ENCODE data around the gene ZFP14.
A peak's percentile ranks its signal among the peaks of the same experiment; 100 is the strongest.
"Not testable (repeated sequence)": the region's sequence is repeated elsewhere in the genome, so short reads cannot be mapped to it uniquely, and the experiment has no call there.

Gene ZFP14

DNA sequence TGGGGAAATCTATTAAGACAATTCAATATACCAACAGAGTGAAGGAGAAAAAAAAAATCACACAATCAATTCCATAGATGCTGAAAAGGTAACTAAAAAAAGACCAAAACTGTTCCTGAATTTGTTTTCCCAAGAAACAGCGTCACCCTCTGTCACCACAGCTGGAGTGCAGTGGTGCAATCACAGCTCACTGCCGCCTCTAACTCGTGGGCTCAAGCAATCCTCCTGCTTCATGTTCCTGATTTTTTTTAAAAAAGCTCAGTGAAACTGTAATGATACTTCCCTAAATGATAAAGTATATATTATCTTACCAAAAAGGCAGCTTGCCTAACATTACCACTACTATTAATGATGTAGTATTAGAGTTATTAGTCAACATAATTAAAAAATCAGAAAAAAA is 19.6 kb upstream of the ZFP14 start:
- Histone ChIP-seq H3K27me3 (ENCODE audit: control insufficient read depth, insufficient read depth, low read length) (no peaks in the 10 kb centered on the region), H3K36me3 (ENCODE audit: control insufficient read depth, insufficient read depth, low read length) (peaks cover 8% of the 10 kb centered on the region), H3K4me1 (ENCODE audit: control insufficient read depth, insufficient read depth, low read length) (no peaks in the 10 kb centered on the region), H3K4me3 (ENCODE audit: low read depth, low read length) (no peak overlapping the region), H3K9ac (ENCODE audit: low read depth, low read length) (no peak overlapping the region), H3K9me3 (ENCODE audit: control insufficient read depth, insufficient read depth, low read length) (peaks cover 12% of the 10 kb centered on the region)

DNA sequence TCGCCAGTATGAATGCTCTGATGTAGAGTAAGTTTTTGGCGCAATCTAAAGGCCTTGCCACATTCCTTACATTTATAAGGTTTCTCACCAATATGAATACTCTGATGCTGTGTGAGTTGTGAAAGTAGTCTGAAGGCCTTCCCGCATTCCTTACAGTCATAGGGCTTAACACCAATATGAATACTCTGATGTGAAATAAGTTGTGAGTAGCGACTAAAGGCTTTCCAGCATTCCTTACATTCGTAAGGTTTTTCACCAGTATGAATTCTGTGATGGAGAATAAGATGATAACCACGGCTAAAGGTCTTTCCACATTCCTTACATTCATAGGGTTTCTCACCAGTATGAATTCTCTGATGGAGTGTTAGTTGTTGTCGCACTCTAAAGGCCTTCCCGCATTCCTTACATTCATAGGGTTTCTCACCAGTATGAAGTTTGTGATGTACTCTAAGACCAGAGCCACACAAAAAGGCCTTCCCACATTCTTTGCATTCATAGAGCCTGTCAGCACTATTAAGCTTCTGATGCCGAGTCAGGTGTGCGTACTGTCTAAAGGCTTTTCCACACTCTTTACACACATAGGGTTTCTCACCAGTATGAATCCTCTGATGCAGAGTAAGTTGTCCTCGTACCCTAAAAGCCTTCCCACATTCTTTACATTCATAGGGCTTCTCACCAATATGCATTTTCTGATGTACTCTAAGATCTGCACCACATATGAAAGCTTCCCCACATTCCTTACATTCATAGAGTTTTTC is 14.1 kb upstream of the ZFP14 start:
- no peaks in the 10 kb centered on the region for H3K4me1 ChIP-seq (ENCODE audit: control insufficient read depth, insufficient read depth, low read length)
- H3K36me3 ChIP-seq (ENCODE audit: control insufficient read depth, insufficient read depth, low read length), result peaks cover 17% of the 10 kb centered on the region
- no peak overlapping the region for H3K4me3 ChIP-seq (ENCODE audit: low read depth, low read length)
- H3K27me3 ChIP-seq (ENCODE audit: control insufficient read depth, insufficient read depth, low read length), result no peaks in the 10 kb centered on the region
- peaks cover 26% of the 10 kb centered on the region for H3K9me3 ChIP-seq (ENCODE audit: control insufficient read depth, insufficient read depth, low read length)
- H3K9ac ChIP-seq (ENCODE audit: low read depth, low read length), result no peak overlapping the region

DNA sequence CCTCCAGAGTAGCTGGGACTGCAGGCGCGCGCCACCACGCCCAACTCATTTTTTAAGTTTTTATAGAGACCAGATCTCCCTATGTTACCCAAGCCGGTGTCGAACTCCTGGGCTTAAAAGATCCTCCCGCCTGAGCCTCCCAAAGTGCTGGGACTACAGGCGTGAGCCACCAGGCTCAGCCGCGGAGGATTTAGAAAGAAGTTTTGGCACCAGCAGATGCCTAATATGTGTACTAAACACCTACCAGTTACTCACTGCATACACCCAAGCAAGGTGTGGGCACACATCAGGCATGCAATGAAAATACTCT is 464 bp upstream of the ZFP14 start:
- peak overlapping the region; percentile 96 for H3K4me3 ChIP-seq (ENCODE audit: low read depth, low read length)
- H3K9ac ChIP-seq (ENCODE audit: low read depth, low read length), result no peak overlapping the region
- peaks cover 3% of the 10 kb centered on the region for H3K27me3 ChIP-seq (ENCODE audit: control insufficient read depth, insufficient read depth, low read length)
- H3K36me3 ChIP-seq (ENCODE audit: control insufficient read depth, insufficient read depth, low read length), result no peaks in the 10 kb centered on the region
- no peaks in the 10 kb centered on the region for H3K9me3 ChIP-seq (ENCODE audit: control insufficient read depth, insufficient read depth, low read length)
- H3K4me1 ChIP-seq (ENCODE audit: control insufficient read depth, insufficient read depth, low read length), result no peaks in the 10 kb centered on the region

DNA sequence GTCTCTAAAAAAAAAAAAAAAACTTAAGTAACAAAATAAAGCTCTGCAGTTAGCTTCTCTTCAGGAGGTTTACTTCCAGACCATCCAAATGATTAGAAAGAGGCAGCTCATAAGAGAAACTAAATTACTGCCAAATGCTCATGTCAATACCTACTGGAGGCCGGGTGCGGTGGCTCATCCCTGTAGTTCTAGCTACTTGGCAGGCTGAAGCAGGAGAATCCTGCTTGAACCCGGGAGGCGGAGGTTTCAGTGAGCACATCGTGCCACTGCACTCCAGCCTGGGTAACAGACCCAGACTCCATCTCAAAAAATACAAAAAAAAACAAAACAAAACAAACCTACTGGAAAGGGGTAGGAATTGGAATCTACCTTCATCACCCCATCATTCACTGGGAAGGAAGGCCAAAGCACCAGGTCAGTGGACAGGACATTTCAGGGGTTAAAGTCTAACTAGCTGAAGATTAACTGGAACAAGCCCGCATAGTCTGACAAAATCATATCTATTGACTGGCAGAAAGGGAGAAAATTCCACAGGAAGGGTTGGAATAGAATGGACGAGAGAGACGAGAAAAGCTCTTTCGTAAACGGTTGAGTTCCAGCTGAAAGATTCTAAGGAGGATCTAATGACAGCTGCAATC is 1.3 kb downstream of the ZFP14 start:
- Histone ChIP-seq H3K9ac (ENCODE audit: low read depth, low read length) (no peak overlapping the region), H3K9me3 (ENCODE audit: control insufficient read depth, insufficient read depth, low read length) (no peaks in the 10 kb centered on the region), H3K4me1 (ENCODE audit: control insufficient read depth, insufficient read depth, low read length) (no peaks in the 10 kb centered on the region), H3K27me3 (ENCODE audit: control insufficient read depth, insufficient read depth, low read length) (peaks cover 3% of the 10 kb centered on the region), H3K4me3 (ENCODE audit: low read depth, low read length) (peak overlapping the region; percentile 96), H3K36me3 (ENCODE audit: control insufficient read depth, insufficient read depth, low read length) (no peaks in the 10 kb centered on the region)

DNA sequence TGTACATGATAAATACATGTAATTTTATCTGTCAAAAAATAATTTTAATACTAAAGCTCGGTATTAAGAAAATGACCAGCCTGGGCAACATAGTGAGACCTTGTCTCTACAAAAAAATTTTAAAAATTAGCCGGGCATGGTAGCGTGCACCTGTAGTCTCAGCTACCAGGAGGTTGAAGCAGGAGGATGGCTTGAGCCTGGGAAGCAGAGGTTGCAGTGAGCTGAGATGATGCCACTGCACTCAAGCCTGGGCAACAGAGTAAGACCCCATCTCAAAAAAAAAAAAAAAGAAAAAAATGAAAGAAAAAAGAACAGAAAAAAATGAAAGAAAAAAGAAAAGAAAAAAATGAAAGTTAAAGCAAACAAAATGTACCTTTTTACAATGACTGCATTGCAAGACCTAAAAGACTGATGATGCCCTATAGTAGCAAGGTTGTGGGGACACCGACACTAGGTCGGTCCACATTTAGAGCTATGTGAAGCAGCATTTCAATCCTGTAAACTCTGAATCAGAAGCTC is 5.3 kb downstream of the ZFP14 start:
- Histone ChIP-seq H3K27me3 (ENCODE audit: control insufficient read depth, insufficient read depth, low read length) (no peaks in the 10 kb centered on the region), H3K9me3 (ENCODE audit: control insufficient read depth, insufficient read depth, low read length) (no peaks in the 10 kb centered on the region), H3K4me1 (ENCODE audit: control insufficient read depth, insufficient read depth, low read length) (no peaks in the 10 kb centered on the region), H3K4me3 (ENCODE audit: low read depth, low read length) (no peak overlapping the region), H3K9ac (ENCODE audit: low read depth, low read length) (no peak overlapping the region), H3K36me3 (ENCODE audit: control insufficient read depth, insufficient read depth, low read length) (no peaks in the 10 kb centered on the region)

DNA sequence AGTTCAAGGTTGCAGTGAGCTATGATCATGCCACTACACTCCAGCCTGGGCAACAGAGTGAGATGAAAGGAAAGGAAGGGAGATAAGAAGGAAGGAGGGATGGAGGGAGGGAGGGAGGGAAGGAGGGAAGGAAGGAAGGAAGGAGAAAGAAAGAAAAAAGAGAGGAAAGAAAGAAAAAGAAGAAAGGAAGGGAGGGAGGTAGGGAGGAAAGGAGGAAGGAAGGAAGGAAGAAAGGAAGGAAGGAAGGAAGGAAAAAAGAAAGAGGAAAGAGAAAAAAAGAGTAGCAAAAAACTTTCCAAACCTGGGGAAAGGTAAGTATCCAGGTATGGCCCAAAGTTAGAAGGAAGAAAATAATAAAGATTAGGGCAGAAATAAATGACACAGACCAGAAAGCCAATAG is 7.1 kb downstream of the ZFP14 start:
- Histone ChIP-seq H3K36me3 (ENCODE audit: control insufficient read depth, insufficient read depth, low read length) (no peaks in the 10 kb centered on the region), H3K9me3 (ENCODE audit: control insufficient read depth, insufficient read depth, low read length) (no peaks in the 10 kb centered on the region), H3K4me3 (ENCODE audit: low read depth, low read length) (no peak overlapping the region)

DNA sequence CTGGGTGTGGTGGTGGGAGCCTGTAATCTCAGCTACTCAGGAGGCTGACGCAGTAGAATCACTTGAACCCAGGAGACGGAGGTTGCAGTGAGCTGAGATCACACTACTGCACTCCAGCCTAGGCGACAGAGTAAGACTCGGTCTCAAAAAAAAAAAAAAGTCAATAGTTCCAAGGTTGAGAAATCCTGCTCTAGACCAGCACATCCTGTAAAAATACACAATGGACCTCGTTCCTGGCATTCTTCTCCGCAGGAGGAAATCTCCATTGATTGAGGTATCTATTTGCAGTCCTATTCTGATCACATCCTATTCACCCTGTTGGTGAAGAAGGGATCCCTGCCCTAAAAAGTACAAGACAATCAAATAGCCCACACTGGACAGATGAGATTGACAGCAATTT is 15.2 kb downstream of the ZFP14 start:
- peaks cover 8% of the 10 kb centered on the region for H3K36me3 ChIP-seq (ENCODE audit: control insufficient read depth, insufficient read depth, low read length)
- H3K27me3 ChIP-seq (ENCODE audit: control insufficient read depth, insufficient read depth, low read length), result no peaks in the 10 kb centered on the region
- H3K9ac ChIP-seq (ENCODE audit: low read depth, low read length), result no peak overlapping the region
- H3K4me3 ChIP-seq (ENCODE audit: low read depth, low read length), result no peak overlapping the region
- H3K4me1 ChIP-seq (ENCODE audit: control insufficient read depth, insufficient read depth, low read length), result no peaks in the 10 kb centered on the region
- no peaks in the 10 kb centered on the region for H3K9me3 ChIP-seq (ENCODE audit: control insufficient read depth, insufficient read depth, low read length)

More for the DNA sequence above, 7.1 kb downstream of the ZFP14 start:
- Histone ChIP-seq H3K9ac (ENCODE audit: low read depth, low read length) (no peak overlapping the region), H3K27me3 (ENCODE audit: control insufficient read depth, insufficient read depth, low read length) (no peaks in the 10 kb centered on the region), H3K4me1 (ENCODE audit: control insufficient read depth, insufficient read depth, low read length) (no peaks in the 10 kb centered on the region)

DNA sequence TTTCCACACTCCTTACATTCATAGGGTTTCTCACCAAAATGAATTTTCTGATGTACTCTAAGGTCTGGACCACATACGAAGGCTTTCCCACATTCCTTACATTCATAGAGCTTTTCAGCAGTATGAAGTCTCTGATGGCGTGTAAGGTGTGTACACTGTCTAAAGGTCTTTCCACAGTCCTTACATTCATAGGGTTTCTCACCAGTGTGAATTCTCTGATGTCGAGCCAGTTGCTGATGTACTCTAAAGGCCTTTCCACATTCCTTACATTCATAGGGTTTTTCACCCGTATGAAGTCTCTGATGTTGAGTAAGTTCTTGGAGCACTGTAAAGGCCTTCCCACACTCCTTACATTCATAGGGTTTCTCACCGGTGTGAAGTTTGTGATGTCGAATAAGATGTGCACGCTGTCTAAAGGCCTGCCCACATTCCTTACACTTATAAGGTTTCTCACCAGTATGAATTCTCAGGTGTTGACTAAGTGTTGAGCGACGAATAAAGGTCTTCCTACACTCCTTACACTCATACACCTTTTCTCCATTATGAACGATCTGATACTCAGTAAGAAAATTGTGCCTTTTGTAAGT is 38.1 kb downstream of the ZFP14 start:
- peaks cover 9% of the 10 kb centered on the region for H3K9me3 ChIP-seq (ENCODE audit: control insufficient read depth, insufficient read depth, low read length)
- no peaks in the 10 kb centered on the region for H3K27me3 ChIP-seq (ENCODE audit: control insufficient read depth, insufficient read depth, low read length)
- H3K9ac ChIP-seq (ENCODE audit: low read depth, low read length), result no peak overlapping the region
- H3K4me1 ChIP-seq (ENCODE audit: control insufficient read depth, insufficient read depth, low read length), result no peaks in the 10 kb centered on the region
- no peaks in the 10 kb centered on the region for H3K36me3 ChIP-seq (ENCODE audit: control insufficient read depth, insufficient read depth, low read length)
- no peak overlapping the region for H3K4me3 ChIP-seq (ENCODE audit: low read depth, low read length)

DNA sequence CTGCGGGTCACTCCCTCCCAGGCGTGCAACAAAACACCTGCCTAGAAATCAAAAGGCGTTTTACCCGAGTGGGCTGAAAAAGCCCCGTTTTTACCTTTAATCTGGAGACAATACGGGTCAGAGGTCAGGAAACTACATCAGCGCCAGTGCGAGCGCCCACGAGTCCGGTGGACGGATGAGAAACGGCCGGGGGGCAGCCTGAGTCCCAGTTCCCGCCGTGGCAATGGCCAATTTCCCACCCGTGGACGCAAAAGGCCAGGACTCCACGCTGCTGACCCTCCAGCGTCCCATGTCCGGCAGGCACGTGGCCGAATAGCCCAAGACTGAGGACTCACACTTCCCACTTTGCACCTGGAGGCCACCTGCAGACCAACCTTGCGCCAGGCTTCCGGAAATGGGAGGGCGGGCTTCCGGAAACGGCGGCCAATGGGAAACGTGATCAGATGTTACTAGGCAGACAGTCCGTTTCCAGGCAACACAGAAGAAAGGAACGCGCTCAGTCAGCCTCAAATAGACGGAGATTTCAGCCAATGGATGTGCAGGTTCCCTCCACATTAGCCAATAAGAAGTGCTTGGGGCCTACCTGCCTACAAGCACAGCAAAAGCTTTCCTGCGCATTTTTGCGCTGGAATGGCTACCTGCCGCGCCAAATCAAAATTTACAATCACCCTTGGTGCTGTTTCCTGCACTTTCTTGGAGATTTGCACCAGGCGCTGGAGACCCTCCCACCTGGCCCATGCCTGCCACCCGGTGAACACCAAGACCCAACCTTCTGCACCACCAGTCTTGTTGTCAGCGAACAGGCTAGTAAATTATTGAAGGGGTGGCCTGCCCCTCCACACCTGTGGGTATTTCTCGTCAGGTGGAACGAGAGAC is 47.4 kb downstream of the ZFP14 start:
- peaks cover 23% of the 10 kb centered on the region for H3K36me3 ChIP-seq (ENCODE audit: control insufficient read depth, insufficient read depth, low read length)
- peak overlapping the region; percentile 91 for H3K4me3 ChIP-seq (ENCODE audit: low read depth, low read length)
- no peaks in the 10 kb centered on the region for H3K9me3 ChIP-seq (ENCODE audit: control insufficient read depth, insufficient read depth, low read length)
- H3K4me1 ChIP-seq (ENCODE audit: control insufficient read depth, insufficient read depth, low read length), result no peaks in the 10 kb centered on the region
- peak overlapping the region; percentile 94 for H3K9ac ChIP-seq (ENCODE audit: low read depth, low read length)
- H3K27me3 ChIP-seq (ENCODE audit: control insufficient read depth, insufficient read depth, low read length), result no peaks in the 10 kb centered on the region

DNA sequence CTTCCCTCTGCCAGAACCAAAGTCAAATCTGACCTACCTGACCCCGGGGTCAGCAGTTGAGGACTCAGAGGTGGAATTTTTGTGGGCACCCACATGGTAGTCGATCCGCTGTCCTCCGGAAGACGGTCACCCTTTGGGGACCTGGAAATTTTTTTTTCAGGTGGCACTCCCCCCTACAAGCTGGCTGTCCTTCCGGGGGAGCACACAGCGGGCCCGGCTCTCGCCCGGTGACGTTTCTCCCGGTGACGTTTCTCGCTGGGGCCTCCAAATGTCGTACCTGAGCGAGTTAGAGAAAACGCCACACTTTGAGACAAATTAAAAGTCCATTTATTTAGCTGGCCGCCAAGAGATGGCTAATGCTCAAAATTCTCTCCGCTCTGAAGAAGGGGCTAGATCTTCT is 48.8 kb downstream of the ZFP14 start:
- peak overlapping the region; percentile 91 for H3K4me3 ChIP-seq (ENCODE audit: low read depth, low read length)
- peak overlapping the region; percentile 37 for H3K9ac ChIP-seq (ENCODE audit: low read depth, low read length)

DNA sequence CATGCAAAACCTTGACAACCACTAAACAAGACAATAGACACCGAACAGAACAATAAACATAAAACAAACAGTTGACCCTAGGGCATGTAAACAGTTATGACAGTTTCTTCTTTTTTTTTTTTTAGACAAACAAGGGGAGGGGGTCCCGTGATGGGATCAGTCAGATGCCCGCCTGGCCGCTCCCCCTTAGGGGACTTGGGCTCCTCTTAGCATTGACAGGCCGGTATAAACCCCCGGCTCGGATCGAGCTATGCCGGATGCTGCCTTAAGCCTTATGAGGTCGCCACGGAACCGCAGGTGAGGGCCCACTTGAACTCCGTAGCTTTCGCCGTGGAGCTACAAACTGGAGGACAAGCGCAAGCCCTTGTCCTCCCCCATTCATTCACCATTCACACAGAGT is 49.5 kb downstream of the ZFP14 start:
- not testable (repeated sequence) for H3K9me3 ChIP-seq (ENCODE audit: control insufficient read depth, insufficient read depth, low read length); H3K4me3 ChIP-seq (ENCODE audit: low read depth, low read length); H3K27me3 ChIP-seq (ENCODE audit: control insufficient read depth, insufficient read depth, low read length); H3K9ac ChIP-seq (ENCODE audit: low read depth, low read length); H3K4me1 ChIP-seq (ENCODE audit: control insufficient read depth, insufficient read depth, low read length)
- H3K36me3 ChIP-seq (ENCODE audit: control insufficient read depth, insufficient read depth, low read length), result peaks cover 39% of the 10 kb centered on the region

More for the DNA sequence above, 48.8 kb downstream of the ZFP14 start:
- H3K27me3 ChIP-seq (ENCODE audit: control insufficient read depth, insufficient read depth, low read length), result no peaks in the 10 kb centered on the region
- peaks cover 35% of the 10 kb centered on the region for H3K36me3 ChIP-seq (ENCODE audit: control insufficient read depth, insufficient read depth, low read length)
- H3K9me3 ChIP-seq (ENCODE audit: control insufficient read depth, insufficient read depth, low read length), result no peaks in the 10 kb centered on the region
- no peaks in the 10 kb centered on the region for H3K4me1 ChIP-seq (ENCODE audit: control insufficient read depth, insufficient read depth, low read length)

Measured in iPS-15b (cell line).